Activated CD4-positive, alpha-beta T cell treated with anti-CD3 and anti-CD28 coated beads, Interleukin-2, amount 50 U/mL, for 4 hours (primary cell): ENCODE results near the gene IMP3.
"Not testable (repeated sequence)": the region's sequence is repeated elsewhere in the genome, so short reads cannot be mapped to it uniquely, and the experiment has no call there.

Experiments
- DNase-seq, 2 experiments: peaks; one replicate each; pipeline ENCODE4 v3.0.0-alpha.2; 2020

The IMP3 gene

DNA sequence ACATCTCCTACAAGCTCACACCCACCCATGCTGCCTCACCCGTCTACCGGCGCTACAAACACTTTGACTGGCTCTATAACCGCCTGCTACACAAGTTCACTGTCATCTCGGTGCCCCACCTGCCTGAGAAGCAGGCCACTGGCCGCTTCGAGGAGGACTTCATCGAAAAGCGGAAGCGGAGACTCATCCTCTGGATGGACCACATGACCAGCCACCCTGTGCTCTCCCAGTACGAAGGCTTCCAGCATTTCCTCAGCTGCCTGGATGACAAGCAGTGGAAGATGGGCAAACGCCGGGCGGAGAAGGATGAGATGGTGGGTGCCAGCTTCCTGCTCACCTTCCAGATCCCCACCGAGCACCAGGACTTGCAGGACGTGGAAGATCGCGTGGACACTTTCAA, 9.8 kb upstream of the IMP3 start:
- DNase-seq: no peak

GRCh38 chr15:75649045-75649761, 9.2 kb upstream of the IMP3 start:
- DNase-seq: no peak

GRCh38 chr15:75648156-75649000, 8.4 kb upstream of the IMP3 start:
- DNase-seq: no peak

DNA sequence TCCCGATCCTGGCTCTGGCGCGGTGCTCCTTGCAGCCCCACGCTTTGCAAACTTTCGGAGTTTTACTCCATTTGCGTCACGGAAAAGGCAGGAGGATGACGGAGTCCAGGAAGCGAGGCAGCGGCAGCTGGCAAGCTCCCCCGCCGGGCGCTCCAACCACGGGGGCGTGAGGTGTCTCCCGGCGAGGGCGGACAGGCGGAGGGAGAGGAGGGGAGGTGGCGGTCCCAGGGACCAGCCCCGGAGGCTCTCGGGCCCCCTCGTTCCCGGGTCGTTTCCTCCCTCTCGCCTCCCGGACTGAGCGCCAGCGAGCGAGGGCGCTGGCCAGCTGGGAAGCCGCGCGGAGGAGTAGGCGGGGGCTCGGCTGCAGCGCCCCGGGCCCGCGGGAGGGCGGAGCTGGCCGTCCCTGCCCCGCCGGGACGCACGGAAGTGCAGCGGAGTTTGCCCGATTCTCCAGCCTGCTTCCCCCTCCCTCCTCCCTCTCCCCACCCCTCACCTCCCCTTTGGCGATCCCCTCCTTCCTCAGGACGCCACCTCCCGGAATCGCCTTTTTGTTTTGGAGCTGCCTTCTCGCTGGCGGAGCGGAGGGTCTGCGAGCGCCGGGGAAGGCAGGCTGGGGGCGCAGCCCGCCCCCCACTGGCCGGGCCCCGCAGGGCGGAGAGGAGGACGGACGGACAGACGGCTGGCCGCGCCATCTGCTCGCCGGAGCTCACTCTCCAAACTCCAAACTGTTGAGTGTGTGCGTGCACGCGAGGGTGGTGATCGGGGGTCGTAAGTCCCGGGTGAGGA, 7.5 kb upstream of the IMP3 start, which contains the start of gene SNX33:
TSS of gene SNX33 (plus strand) at position 543 of the 786 bp plus-strand sequence. CDS start 1,191 bp downstream, outside the sequence.
- DNase-seq: peak; percentile 46 to 62

- no peak for DNase-seq
These were observed 6.9 kb upstream of the IMP3 start for GRCh38 chr15:75646944-75647364.

GRCh38 chr15:75646112-75646943, 6.3 kb upstream of the IMP3 start:
- no peak for DNase-seq

DNA sequence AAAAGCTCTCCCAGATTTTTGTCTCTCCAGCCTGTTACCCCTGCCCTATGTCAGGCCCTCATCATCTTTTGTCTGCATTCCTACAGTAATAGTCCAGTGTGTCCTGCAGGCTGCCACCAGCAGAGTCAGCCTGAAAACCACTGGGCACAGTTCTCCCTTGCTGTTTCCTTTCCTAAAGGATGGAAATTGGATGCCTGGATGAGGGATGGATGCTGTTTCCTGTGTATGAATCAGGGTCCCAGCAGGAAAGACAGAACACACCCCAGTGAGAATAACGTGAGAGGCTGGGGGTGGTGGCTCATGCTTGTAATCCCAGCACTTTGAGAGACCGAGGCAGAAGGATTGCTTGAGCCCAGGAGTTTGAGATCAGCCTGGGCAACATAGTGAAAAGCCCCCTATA, 4.4 kb upstream of the IMP3 start:
- DNase-seq: no peak

GRCh38 chr15:75641603-75642002, 1.6 kb upstream of the IMP3 start:
- DNase-seq: no peak

DNA sequence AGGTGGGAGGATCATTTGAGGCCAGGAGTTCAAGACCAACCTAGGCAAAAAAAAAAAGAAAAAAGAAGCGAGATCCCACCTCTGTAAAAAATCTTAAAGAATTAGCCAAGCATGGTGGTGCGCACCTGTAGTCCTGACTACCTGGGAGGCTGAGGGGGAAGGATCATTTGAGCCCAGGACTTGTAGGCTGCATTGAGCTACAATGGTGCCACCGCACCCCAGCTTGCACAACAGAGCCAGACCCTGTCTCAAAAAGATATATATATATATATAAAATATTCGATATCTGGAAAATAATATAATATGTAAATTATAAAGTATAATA, 1.1 kb upstream of the IMP3 start:
- no peak for DNase-seq

- peak; percentile 41 to 42 for DNase-seq
These were observed 607 bp upstream of the IMP3 start for GRCh38 chr15:75640483-75641178.

DNA sequence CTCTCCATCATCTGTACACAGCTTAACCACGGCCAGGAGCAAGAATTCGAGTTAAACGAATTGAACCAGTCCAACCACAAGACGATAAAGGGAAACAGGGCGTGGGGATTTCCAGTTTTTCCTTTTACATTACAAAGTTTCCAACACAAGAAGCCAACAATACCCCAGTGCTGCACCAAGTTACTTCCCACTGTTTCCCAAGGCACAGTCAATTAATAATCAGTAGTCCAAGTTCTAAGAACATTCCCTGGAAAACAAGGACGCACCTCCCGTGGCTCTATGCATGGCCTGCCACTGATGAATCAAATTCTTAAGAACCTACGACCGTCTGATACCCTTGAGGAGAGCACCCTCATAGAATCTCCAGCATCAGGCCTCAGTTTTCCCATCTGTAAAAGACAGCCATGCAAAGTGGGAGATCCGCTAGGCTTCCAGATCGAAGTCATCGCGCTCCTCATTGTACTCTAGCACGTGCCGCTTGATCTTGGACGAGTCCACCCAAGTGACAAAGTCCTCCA, 774 bp downstream of the IMP3 start:
- no peak for DNase-seq

- no peak for DNase-seq
These were observed 2.6 kb downstream of the IMP3 start for GRCh38 chr15:75637245-75638009.

- no peak for DNase-seq
These were observed 4.0 kb downstream of the IMP3 start for GRCh38 chr15:75636026-75636425.

GRCh38 chr15:75633922-75634321, 6.1 kb downstream of the IMP3 start:
- not testable (repeated sequence) for DNase-seq

DNA sequence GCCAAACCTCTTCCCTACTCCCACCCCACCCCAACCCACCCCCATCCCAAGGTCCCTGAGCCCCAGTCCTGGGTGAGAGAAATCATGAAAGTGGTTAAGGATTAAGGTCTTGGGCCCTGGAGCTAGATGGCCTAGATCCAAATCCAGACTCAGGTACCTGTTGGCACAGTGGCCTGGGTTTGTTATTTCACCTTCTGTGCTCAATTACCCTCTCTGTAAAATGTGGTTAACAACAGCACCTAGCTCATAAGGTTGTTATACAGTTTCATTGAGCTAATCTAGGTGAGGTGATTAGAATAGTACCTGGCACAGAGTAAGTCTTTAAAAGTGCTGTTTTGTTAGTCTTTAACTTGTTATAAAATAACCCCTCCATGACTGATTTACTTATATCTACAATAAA, 8.1 kb downstream of the IMP3 start:
- no peak for DNase-seq

GRCh38 chr15:75625542-75626347, 14.3 kb downstream of the IMP3 start, which contains the start of gene SNUPN:
TSS of gene SNUPN (minus strand) at chr15:75625725. CDS start at chr15:75621051, 4,674 bp downstream.
- DNase-seq: peak; percentile 93

DNA sequence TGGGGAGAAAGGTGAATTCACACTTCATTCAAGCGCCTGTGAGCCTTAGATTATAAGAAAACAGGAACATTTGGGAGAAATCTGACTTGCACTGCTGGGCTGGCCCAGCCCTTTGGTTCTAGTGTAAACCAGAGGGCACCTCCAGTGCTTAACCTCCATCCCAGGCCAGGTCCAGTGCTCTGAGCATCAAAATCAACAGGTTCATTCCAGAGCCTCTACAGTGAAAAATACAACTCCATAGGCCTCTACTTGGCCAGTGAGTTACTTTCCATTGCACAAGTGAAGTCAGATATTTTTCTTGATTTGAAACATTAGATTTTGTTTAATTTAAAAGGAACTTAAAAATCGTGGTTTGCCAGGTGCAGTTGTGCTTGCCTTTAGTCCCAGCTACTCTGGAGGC, 17.5 kb downstream of the IMP3 start:
- no peak for DNase-seq

- no peak for DNase-seq
These were observed 19.1 kb downstream of the IMP3 start for GRCh38 chr15:75620841-75621391.

- DNase-seq: no peak
These were observed 19.8 kb downstream of the IMP3 start for GRCh38 chr15:75620058-75620820.
